DND-41 (cell line): Measurements from ENCODE around the gene LRRC15.

ENCODE experiments used
- ATAC-seq: fragments of 200-7000 bp; cut with Tn5 transposase; 3 replicates; pipeline ENCODE4 v1.9.1; 2021; ENCODE audit warnings: low read depth; ENCODE audit not compliant: insufficient read depth
- DNase-seq: peaks from one replicate; pipeline ENCODE4 v3.0.0-alpha.2; 2020
- H2AFZ ChIP-seq: 2 replicates; pipeline ENCODE4 v1.6.0; 2012; ENCODE audit warnings: low read depth, low read length
- H3K27ac ChIP-seq: 2 replicates; pipeline ENCODE4 v1.5.1; 2012; ENCODE audit warnings: low read length, inconsistent platforms
- H3K27me3 ChIP-seq: fragments of 200-600 bp; sonication (generic); 2 replicates; pipeline ENCODE4 v1.6.0; 2012; ENCODE audit warnings: low read length, mild to moderate bottlenecking, inconsistent platforms; ENCODE audit not compliant: insufficient read depth, poor library complexity
- H3K36me3 ChIP-seq: 2 replicates; pipeline ENCODE4 v1.5.1; 2012; ENCODE audit warnings: low read length, inconsistent platforms; ENCODE audit not compliant: insufficient read depth
- H3K4me1 ChIP-seq: 2 replicates; pipeline ENCODE4 v1.5.1; 2012; ENCODE audit warnings: mild to moderate bottlenecking, low read length; ENCODE audit not compliant: insufficient read depth
- H3K4me2 ChIP-seq: 2 replicates; pipeline ENCODE4 v1.6.0; 2012; ENCODE audit warnings: mild to moderate bottlenecking, moderate library complexity, low read length, inconsistent platforms; ENCODE audit not compliant: insufficient read depth
- H3K4me3 ChIP-seq, 2 experiments: fragments of 200-600 bp in 1 of 2; shearing (Covaris generic) in 1 of 2; 2 replicates each; pipeline ENCODE4 v1.5.1; 2012 to 2016; ENCODE audit warnings: inconsistent platforms in 2 of 2, low read length in 2 of 2, mild to moderate bottlenecking in 2 of 2, low read depth in 1 of 2, moderate library complexity in 1 of 2
- H3K79me2 ChIP-seq: 2 replicates; pipeline ENCODE4 v1.6.0; 2012; ENCODE audit warnings: low read length, inconsistent platforms; ENCODE audit not compliant: insufficient read depth
- H3K9ac ChIP-seq: 2 replicates; pipeline ENCODE4 v1.6.0; 2012; ENCODE audit warnings: low read depth, mild to moderate bottlenecking, inconsistent platforms, low read length, moderate library complexity
- H3K9me3 ChIP-seq: 2 replicates; pipeline ENCODE4 v1.5.1; 2012; ENCODE audit warnings: low read length, moderate library complexity, mild to moderate bottlenecking, inconsistent platforms; ENCODE audit not compliant: insufficient read depth, severe bottlenecking
- H4K20me1 ChIP-seq: 2 replicates; pipeline ENCODE4 v1.6.0; 2012; ENCODE audit warnings: low read length; ENCODE audit not compliant: insufficient read depth
- EZH2 ChIP-seq: IDR thresholded peaks from 3 replicates; pipeline ENCODE4 v1.6.1; 2012; ENCODE audit warnings: borderline replicate concordance, low read depth, mild to moderate bottlenecking, moderate library complexity, low read length, inconsistent platforms; ENCODE audit not compliant: severe bottlenecking
- TF ChIP-seq, protein P1 (sequence below): IDR thresholded peaks from 2 replicates; pipeline ENCODE4 v1.5.1; 2012; ENCODE audit warnings: borderline replicate concordance, low read length, moderate library complexity, mild to moderate bottlenecking; ENCODE audit not compliant: poor library complexity, severe bottlenecking; ENCODE audit errors: extremely low read depth

Gene LRRC15

DNA sequence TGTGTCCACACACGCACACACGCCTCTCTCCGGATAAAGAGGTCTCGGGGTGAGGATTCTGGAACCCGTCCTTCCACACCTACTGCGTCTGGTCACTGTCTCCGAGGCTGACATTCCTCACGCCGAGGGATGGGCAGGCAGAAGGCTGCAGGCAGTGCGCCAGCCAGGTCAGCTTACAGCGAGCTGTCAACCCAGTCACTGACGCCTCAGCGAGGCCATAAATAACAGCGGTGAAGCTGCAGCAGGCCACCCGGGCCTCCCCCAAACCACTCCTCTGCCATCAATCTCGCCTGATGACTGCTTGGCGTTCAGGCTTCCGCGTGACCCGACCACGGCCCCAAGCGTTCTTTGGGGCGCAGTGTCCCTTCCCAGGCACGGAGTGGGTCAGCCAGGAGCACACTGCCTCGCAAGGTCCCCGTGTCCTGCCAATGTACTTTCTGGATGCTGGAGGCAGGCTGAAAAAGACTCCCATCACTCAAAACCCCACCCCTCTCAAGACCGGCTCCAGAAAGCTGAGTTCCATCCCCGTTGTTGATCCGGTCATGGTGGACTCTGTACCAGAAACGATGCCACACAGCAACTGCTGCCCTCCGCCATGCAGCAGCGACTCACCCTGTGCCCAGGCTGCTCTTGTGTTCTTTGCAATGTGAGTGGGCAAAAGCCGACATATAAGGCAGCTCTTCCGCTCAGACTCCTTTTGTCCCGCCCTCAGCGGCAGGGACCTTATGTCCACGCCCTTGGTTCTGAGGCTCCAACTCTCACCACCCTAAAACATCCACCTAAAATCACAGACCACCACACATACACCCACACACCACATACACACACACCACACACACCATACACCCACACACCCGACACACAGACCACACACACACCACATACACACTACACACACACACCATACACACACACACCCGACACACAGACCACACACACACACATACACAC is 45.5 kb downstream of the LRRC15 start:
- H3K9me3 ChIP-seq = no peaks in the 10 kb centered on the region
- no peak overlapping the region for H3K9ac ChIP-seq
- TF ChIP-seq EZH2 = no peak
- TF ChIP-seq, protein P1, sequence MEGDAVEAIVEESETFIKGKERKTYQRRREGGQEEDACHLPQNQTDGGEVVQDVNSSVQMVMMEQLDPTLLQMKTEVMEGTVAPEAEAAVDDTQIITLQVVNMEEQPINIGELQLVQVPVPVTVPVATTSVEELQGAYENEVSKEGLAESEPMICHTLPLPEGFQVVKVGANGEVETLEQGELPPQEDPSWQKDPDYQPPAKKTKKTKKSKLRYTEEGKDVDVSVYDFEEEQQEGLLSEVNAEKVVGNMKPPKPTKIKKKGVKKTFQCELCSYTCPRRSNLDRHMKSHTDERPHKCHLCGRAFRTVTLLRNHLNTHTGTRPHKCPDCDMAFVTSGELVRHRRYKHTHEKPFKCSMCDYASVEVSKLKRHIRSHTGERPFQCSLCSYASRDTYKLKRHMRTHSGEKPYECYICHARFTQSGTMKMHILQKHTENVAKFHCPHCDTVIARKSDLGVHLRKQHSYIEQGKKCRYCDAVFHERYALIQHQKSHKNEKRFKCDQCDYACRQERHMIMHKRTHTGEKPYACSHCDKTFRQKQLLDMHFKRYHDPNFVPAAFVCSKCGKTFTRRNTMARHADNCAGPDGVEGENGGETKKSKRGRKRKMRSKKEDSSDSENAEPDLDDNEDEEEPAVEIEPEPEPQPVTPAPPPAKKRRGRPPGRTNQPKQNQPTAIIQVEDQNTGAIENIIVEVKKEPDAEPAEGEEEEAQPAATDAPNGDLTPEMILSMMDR = no peak
- DNase-seq = no peak
- H3K79me2 ChIP-seq = no peaks in the 10 kb centered on the region
- no peaks in the 10 kb centered on the region for H3K36me3 ChIP-seq
- no peak overlapping the region for H2AFZ ChIP-seq
- no peak overlapping the region for H3K27ac ChIP-seq
- H3K4me3 ChIP-seq = no peak overlapping the region
- H3K27me3 ChIP-seq = no peaks in the 10 kb centered on the region
- no peaks in the 10 kb centered on the region for H3K4me1 ChIP-seq
- ATAC-seq = peak; percentile 37
- peaks cover 3% of the 10 kb centered on the region for H4K20me1 ChIP-seq
- H3K4me2 ChIP-seq = no peak overlapping the region

DNA sequence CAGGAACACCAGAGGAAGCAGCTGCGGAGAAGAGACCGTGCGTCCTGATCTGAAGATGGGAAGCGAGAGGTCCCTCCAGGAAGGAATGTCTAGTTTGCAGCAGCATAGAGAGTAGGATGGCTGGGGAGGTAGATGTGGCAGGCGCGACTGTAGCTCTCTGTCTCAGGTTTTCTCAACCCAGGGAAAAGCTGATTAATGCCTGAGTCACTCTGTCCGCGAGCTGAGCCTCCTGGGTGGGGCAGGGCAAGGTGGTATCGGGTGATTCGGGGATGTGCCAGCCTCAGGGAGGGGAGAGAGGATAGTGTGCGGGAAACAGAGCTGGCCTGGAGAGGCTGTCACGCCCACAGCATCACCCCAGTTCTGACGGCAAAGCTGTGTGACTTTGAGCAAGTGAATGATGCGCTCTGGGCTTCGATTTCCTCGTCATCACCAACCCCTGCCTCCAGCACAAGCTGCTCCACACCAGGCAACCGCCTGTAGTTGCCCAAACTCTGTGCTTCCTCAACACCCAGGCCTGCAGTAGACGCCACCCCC is 46.8 kb downstream of the LRRC15 start:
- H3K27me3 ChIP-seq = no peaks in the 10 kb centered on the region
- peaks cover 3% of the 10 kb centered on the region for H4K20me1 ChIP-seq
- no peak overlapping the region for H3K27ac ChIP-seq
- H3K9me3 ChIP-seq = peaks cover 10% of the 10 kb centered on the region
- H3K4me2 ChIP-seq = no peak overlapping the region
- DNase-seq (no peak), ATAC-seq (peak; percentile 20; the same call in 1 of the 3 replicates)
- H3K4me3 ChIP-seq = no peak overlapping the region
- no peaks in the 10 kb centered on the region for H3K4me1 ChIP-seq
- H3K36me3 ChIP-seq = no peaks in the 10 kb centered on the region
- no peaks in the 10 kb centered on the region for H3K79me2 ChIP-seq
- H2AFZ ChIP-seq = no peak overlapping the region
- TF ChIP-seq, protein P1 = no peak
- TF ChIP-seq EZH2 = no peak
- H3K9ac ChIP-seq = no peak overlapping the region

DNA sequence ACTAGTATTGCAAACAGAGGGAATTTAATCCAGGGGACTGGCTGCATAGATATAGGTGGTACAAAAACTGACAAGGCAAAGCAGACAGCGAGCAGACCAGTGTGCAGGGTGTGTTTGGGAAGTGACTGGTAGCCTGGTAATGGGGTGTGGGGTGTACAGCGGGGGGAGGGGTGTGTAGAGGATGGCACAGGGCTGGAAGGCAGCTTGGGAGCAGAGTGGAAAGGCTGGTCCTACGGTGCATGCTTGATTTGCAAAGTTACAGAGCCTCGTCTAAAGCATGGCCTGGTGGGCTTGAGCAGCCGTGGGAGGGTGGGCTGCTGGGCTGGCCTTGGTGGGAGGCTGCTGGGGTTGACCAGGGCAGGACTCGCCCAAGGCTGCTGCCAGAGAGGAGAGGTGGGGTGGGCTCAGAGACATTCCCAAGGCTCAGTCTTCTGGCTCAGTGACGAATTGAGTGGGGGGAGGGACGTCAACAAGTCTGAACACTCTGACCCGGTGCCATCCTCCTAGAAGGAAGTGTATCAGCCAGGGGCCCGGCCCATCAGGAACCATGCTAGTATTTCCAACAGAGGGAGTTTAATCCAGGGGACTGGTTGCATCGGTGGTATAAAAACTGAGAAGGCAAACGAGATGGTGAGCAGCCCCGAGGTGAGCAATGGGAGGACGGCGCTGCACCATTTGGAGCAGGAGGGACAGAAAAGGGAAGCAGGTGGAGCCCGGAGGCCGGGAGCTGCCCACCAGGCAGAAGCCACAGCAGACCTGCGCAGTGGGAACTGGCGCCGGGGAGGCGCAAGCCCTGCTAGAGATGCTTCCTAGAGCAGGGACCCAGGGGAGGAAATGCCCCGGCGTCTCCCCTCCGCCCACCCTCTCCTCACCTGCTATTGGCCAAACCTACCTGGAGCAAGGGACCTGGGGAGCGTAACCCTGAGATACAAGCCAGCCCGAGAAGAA is 47.6 kb downstream of the LRRC15 start:
- H3K79me2 ChIP-seq = no peaks in the 10 kb centered on the region
- H4K20me1 ChIP-seq = peaks cover 3% of the 10 kb centered on the region
- H3K4me1 ChIP-seq = no peaks in the 10 kb centered on the region
- H3K27ac ChIP-seq = no peak overlapping the region
- H3K4me2 ChIP-seq = no peak overlapping the region
- DNase-seq (no peak), ATAC-seq (no peak)
- no peak overlapping the region for H2AFZ ChIP-seq
- H3K9me3 ChIP-seq = peaks cover 10% of the 10 kb centered on the region
- H3K27me3 ChIP-seq = no peaks in the 10 kb centered on the region
- H3K9ac ChIP-seq = no peak overlapping the region
- no peak for TF ChIP-seq EZH2
- TF ChIP-seq, protein P1 = no peak
- H3K4me3 ChIP-seq = no peak overlapping the region
- no peaks in the 10 kb centered on the region for H3K36me3 ChIP-seq
